Left hindlimb (tissue), 1 donor: ENCODE results near the gene PRSS38.
"Not testable (repeated sequence)": the region's sequence is repeated elsewhere in the genome, so short reads cannot be mapped to it uniquely, and the experiment has no call there.

Experiments used
- DNase-seq: peaks from one replicate; pipeline ENCODE4 v3.0.0-alpha.2; 2018

PRSS38 gene

DNA sequence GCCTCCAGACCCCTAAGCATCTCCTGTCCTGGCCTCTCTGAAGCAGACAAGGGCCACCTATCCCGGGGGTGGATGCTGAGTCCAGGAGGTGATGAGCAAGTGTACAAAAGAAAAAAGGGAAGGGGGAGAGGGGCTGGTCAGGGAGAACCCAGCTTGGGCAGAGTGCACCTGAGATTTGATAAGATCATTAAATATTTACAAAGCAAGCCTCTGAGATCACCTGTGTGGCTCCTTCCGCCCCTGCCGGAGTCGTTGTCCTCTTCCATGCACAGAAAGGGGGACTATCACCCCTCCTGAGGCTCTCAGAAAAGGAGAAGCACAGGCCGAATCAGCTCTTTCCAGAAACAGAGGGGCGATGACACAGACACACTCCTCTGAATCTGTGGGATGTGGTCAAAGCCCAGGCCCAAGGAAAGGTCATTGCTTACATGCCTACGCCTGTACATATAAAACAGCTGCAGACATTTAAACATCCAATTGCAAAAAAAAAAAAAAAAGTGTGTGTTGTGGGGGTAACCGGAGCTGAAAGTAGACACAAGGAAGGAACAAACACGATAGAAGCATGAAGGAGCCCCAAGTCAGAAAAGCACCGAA, 30.9 kb downstream of the PRSS38 start:
- no peak for DNase-seq

DNA sequence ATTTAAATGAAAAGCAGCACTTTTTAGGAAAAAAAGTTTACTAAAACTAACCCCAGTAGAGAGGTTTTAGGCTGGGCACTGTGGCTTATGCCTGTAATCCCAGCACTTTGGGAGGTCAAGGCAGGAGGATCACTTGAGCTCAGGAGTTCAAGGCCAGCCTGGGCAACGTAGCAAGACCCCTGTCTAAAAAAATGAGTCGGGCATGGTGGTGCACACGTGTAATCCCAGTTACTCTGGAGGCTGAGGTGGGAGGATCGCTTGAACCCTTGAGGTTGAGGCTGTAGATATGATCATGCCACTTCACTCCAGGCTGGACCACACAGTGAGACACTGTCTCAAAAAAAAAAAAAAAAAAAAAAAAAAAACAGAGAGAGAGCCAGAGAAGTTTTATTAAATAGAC, 31.6 kb downstream of the PRSS38 start:
- DNase-seq = not testable (repeated sequence)

DNA sequence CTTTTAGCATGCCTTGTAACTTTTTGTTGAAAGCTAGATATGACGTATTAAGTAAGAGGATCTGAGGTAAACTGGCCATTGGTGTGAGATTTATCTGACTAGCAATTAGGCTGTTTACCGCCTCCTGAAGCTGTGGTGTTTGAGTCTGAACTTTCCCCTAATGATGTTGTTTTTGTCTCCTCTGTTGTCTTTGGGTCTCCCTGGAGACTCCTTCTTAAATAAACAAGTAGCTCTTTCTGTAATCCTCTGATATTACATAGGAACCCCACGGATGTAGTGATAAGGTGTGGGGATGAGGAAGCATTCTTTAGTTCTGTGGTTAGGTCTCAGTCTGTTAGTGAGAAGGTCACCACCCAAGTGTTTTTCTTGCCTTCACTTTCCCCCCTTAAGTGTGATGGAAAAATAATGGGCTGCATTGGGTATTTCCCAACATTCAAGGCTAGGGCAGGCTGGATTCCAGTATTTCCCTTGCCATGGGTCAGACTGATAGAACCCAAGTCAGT, 33.0 kb downstream of the PRSS38 start:
- DNase-seq = no peak

DNA sequence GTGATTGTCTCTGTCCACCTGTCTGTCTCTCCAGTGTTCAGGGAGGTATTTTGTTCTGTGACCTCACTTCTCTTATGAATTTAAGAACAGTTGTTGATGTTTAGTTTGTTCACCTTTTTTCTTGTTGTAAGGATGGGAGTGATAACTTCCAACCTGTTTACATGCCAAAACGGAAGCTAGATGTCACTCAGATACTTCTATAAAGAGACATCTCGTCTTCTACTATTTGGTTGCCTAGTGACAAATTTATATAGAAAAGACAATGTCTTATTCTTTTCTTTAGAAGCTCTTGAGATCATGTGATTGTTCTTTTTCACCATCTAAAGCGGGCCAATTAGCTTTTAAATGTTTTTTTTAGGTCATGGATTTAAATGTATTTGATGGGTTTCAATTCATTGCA, 33.8 kb downstream of the PRSS38 start:
- DNase-seq = no peak

DNA sequence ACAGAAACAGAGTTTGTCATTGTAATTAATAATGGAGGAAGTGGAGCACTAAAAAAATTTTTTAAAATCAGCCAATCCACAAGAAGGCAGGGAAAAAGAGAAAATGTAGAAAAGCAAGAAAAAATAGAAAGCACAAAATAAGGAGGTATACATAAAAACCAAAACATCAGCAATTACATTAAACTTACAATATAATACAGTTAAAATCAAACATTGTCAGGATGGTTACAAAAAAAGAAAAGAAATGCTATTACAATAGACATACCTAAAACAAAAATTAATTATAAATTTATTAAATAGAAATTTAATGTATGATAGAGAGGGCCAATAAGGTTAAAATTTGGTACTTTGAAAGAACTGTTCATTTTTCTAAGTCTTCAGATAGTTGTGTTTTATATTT, 38.7 kb downstream of the PRSS38 start:
- no peak for DNase-seq

DNA sequence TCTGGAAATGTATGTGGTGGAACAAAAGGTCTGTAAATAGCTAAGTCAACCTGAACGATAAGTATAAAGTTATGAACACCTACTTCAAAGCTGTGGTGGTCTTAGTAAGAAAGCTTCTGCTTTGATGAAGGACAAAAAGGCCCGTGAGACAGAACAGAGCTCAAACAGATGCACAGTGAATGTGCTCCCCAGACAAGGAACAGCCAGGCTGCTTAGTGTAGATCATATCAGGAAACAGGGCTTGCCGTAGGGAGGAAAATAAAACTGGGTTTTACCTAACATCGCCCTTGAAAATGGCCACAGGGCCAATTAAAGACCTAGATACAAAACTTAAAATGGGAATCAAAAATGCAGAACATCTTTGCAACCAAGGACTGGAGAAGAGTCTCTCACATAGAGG, 40.2 kb downstream of the PRSS38 start:
- DNase-seq = no peak

DNA sequence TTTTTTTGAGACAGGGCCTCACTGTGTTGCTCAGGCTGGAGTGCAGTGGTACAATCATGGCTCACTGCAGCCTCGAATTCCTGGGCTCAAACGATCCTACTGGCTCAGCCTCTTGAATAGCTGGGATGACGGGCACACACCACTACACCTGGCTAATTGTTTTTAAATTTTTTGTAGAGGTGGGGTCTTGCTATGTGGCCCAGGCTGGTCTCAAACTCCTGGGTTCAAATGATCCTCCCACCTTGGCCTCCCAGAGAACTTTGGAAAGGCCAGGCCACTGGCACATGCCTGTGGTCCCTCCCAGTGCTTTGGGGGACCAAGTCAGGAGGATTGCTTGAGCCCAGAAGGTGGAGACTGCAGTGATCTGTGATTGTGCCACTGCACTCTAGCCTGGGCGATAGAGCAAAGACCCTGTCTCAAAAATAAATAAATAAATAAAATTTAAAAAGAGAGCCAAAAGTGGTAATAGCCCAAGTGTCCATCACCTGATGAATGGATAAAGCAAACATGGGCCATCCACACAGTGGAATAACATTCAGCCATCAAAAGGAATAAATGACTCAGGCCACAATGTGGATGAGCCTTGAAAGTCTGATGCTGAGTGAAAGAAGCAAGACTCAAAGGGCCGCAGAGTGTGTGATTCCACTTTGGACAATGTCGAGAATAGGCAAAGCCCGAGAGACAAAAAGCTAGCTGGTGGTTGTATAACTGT, 40.8 kb downstream of the PRSS38 start:
- DNase-seq = no peak

DNA sequence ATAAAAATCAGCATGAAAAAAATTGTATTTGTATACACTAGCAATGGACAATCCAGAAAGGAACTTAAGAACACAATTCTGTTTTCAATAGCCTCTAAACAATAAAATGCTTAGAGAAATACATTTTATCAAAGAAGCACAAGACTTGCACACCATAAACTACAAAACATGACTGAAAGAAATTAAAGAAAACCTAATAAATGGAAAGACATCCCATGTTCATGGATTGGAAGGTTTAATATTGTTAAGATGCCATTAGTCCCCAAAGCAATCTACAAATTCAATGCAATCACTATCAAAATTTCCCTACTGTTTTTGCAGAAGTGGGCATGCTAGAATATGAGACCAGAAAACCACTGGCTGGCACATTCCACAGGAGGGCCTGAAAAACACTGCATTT, 49.4 kb downstream of the PRSS38 start:
- no peak for DNase-seq

DNA sequence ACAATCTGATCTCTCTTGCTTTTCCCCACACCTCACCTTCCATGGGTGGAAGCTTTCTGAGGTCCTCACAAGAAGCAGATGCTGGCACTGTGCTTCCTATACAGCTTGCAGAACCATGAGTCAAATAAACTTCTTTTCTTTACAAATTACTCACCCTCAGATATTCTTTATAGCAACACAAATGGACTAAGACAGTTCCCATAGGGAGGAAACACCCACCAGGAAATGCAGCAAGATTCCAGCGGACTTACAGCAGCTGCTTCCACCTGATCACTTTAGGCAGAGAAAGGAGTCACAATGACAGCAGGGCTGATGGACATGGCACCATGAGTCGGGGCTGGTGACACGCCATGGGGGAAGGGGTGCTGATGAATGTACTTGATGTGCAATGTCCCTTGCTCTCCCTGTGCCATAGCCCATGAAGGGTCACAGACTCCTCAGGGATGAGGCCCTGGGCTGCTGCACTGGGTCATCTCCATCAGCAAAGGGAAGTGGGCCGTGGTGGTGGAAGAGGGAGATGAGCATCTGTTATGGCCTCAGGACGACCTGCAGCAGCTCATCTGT, 53.9 kb downstream of the PRSS38 start:
- no peak for DNase-seq

DNA sequence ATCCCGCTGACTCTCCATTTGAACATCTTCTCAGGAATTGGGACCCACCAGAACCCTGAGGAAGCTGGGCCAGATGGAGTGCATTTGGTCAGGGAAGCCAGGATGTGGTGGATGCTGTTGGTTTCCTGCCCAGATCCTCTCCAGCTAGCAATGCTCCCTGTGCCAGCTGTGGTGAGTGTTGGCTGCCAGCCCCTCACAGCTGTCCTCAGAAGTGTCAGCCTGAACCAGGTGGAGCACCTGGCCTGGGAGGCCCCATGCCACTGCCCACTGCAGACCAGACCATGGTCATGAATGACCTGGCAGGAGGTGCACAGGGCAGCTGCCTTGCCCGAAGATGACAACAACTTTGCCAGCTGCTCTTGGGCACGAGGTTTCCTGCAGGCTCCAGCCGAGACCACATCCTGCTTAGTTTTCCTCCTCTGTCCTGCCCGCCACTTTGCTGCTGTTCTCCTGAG, 54.4 kb downstream of the PRSS38 start:
- DNase-seq = no peak

DNA sequence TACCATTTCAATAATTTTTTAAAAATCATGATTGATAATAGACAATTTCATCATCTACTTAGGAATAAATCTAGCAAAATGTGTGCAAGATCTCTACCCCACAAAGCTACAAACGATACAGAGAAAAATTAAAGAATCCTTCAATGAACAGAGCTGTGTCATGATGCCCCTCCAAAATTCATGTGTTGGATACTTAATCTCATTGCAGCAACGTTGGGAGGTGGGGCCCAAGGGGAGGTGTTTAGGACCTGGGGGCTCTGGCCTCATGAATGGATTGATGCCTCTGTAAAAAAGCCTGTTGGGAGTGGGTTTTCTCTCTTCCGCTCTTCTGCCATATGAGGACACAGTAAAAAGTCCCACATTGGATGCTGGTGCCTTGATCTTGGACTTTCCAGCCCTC, 54.9 kb downstream of the PRSS38 start:
- DNase-seq = no peak

DNA sequence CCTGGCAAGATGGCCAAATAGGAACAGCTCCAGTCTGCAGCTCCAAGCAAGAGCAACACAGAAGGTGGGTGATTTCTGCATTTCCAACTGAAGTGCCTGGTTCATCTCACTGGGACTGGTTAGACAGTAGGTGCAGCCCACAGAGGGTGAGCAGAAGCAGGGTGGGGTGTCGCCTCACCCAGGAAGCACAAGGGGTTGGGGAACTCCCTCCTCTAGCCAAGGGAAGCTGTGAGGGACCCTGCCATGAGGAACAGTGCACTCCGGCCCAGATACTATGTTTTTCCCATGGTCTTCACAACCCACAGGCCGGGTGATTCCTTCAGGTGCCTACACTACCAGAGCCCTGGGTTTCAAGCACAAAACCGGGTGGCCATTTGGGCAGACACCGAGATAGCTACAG, 56.4 kb downstream of the PRSS38 start:
- not testable (repeated sequence) for DNase-seq

DNA sequence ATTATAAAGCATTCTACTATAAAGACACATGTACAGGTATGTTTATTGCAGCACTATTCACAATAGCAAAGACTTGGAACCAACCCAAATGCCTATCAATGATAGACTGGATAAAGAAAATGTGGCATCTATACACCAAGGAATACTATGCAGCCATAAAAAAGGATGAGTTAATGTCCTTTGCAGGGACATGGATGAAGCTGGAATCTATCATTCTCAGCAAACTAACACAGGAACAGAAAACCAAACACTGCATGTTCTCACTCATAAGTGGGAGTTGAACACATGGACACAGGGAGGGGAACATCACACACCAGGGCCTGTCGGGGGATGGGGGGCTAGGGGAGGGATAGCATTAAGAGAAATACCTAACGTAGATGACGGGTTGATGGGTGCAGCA, 62.3 kb downstream of the PRSS38 start:
- DNase-seq = not testable (repeated sequence)

DNA sequence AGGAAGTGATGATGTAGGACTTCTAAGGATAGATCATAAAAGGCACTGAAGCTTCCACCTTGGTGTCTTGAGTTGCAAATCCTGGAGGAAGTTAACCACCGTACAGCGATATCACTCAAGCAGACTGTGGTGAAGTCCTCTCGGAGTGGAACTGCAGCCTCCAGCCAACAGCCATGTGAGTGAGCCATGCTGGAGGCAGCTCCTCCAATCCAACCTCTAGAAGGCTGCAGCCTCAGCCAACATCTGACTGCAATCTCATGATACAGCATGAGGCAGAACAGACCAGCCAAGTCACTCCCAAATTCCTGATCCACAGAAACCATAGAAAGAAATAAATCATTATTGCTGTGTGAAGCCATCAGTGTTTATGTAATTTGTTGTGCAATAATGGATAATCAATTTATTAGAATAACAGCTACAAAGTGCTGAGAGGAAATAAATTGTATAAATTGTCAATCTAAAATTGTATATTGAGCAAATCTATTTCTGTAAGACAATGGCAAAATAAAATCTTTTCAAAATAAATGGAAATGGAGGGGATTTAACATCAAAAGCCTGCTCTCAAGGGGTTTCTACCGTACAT, 65.0 kb downstream of the PRSS38 start:
- DNase-seq = no peak

DNA sequence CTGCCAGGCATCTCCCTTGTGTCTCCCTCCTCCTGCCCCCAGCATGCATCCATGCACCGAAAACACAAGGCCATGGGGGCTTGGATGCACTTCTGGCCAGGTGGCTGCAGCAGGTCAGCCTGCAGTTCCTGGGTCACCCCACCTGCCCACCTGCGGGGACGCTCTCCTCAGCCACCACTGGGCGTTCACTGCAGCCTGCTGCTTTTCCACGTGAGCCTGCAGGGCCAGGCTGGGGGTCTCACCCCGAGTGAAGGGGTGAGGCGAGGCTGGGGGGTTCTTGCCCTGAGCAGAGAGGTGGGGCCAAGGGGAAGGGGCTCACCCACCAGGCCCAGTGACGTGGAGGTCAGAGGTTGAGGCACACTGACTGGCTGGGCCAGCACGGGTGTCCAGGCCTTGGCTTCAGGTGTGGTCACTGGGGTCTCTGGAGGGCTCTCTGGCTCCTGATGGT, 67.6 kb downstream of the PRSS38 start:
- peak; percentile 22 for DNase-seq

DNA sequence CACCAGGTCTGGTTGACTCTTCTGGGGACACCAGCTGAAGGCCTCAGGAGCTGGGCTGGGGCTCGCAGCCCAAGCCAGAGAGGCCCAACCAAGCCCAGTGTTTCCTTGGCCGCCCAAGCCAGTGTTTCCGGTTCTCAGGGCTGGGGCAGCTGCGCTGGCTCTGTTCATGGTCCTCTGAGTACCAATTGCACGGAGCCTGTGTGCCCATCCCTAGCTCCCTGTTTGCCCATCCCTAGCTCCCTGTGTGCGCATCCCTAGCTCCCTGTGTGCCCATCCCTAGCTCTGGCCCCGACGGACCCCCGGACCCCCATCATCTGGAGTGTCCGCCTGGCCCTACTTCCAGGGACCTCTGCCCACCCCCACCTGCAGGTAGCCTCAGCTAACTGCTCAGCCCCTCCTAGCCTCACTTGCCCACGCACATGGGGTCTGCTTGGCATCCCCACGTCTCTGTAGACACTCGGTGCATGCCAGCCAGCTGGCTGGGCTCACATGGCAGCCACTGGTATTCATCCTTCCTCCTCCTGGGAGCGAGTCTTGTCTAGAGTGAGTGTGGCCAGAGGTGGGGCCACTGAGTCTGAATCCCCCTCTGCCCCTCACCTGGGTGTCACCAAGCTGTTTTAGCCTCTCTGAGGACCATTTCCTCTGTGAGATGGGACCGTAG, 68.3 kb downstream of the PRSS38 start:
- DNase-seq = no peak

DNA sequence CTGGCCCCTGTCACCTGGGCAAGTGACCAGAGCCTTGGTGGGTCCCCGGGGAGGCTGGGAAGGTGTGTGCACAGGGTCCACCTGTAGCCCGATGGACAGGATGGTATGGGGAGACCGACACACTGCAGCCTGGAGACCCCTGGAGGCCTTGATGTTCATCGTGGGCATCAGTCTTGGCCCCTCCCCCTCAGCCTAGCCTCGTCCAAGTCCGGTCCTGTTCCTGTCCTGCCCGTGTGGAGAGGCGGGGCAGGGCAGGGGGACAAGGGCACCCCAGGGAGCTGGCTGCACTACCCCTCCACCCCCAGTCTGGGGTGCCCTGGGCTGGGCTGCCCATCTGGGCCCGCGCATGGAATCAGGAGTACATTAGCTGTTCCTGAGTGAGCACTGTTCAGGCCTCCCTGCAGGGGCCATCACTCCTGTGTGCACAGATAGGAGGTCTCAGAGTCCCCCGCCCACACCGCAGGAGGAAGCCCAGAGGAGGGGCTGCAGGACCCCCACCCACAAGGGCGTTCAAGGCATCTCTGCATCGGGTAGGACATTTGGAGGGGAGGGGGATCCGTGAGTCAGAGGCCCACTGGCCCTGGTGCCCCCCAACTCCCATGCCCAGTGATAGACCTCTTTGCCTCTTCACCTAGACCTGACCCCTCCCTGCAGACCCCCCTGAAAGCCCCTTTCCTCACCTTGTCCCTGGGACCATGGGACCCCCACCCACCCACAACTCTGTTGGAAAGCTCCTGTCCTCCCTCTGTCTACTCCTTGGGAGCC, 69.1 kb downstream of the PRSS38 start:
- DNase-seq = peak; percentile 22

DNA sequence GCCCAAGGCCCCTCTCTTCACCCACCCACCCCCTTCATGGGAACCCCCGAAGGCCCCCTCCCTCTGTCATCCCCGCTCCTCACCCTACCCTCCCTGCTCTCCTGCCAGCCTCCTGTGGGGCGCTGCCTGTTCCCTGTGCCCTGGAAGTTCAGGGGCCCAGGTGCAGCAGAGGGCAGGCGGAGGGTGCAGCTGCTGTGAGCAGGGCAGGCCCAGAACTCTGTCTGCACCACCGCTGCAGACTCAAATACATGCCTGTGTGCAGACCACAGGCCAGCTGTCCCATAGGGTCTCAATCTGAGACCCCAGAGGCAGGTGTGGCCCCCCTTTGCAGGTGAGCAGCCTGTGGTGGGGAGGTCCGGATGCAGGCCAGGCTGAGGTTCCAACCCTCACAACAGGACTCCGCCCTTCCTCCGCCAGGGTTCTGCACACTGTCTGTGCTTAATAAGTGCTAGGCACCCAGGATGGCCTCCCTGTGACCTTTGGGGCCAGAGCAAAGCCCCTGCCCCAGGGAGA, 69.7 kb downstream of the PRSS38 start:
- peak; percentile 34 for DNase-seq

DNA sequence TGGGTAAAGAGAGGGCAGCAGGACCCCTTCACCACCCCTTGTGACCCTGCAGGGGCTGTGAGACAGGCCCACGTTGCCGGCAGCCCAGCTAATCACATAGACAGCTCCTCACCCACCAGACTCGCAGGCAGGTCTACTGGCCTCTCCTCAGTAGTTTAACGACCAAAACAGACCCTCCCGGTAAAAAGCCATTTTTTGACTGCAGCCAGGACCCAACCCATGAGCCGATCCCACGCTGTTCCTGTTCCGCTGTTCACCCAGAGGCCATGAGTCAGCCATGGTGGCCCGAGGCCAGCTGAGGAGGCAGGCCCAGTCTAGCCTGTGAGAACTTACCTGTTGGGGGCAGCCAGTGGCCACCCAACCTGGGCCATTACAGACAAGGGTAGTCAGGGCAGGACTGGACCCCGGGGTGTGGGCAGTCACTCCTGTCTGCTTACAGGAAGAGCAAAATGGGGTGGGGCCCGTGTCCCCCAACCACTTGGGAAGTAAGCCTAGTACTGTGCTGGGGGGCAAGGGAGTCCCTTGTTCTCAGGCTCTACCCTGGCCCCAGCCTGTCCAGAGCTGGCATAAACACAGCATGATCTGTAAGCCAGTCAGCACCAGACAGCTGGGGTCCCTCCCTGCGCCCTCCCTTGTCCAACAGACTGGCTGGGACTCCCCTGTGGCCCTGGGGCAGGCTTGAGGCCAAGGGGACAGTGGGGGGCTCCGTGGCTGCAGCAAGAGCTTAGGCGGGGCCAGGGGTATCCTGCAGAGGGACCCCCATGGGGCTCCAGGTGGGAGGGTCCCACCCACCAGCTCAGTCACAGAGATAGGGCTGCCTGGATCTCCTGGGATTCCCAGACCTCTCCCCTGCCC, 70.4 kb downstream of the PRSS38 start:
- peak; percentile 79 for DNase-seq

DNA sequence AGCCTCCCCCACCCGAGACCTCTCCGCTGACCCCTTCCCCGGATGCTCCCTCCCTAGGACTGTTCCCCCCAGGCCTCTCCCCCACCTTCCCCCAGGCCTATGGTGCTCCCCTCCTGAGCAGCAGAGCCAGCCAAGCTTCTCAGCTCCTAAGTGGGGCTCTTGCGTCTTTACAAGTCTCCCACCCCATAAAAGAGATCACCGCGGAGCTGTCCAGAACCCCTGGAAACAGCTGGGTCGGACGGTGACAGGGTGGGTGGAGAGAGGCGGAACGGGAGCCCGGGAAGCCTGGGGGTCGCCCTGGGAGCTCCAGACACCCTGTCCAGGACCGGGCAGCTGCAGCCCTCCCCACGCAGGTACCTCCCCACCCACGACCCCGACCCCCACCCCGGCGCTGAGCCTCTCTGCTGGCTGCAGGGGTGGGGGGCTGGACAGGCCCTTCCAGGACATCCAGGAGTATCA, 71.1 kb downstream of the PRSS38 start:
- no peak for DNase-seq
